ENCODE measurements around the gene NDFIP1. TPM values are rescaled to one million over a fixed set of nuclear protein-coding genes. Genes with fewer than 3 reads are reported as not detected.
A peak's percentile ranks its signal among the peaks of the same experiment; 100 is the strongest.

Gene NDFIP1
- total and polyA plus RNA-seq, 2 of the 8 experiments (the other 6 are each of a cell fraction or from before 2014, with no cell fraction given), result 8.8 to 27.1 TPM

DNA sequence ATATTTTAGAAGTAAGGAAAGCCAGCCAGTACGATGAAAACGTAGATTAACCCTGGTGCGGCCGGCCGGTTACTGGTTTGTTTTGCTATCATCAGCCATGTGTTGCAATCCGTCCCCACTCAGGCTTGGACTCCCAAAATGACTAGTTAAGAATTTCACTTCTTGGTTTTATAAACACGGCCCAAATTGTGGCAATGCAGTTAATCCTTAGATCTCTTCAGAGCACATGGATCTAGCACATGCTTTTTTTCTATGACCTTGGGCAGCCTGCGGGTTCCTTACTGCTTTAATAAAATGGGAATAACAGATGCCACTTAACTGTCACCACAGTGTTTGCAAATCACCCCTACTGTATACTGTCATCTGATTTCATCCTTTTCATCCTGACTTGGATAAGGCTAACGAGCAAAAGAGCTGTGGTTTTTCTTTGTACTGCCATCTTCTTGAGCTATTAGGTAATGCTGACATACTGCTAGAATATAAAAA, 1.5 kb downstream of the NDFIP1 start:
- Histone ChIP-seq H2BK20ac (ENCODE audit: low read length) (no peak overlapping the region), H3K27ac (ENCODE audit: low read depth, low read length) (no peak overlapping the region), H3K4me3 (ENCODE audit: extremely low read depth in 1 of 4, insufficient read depth in 2 of 4, low read depth in 3 of 4, low read length in 4 of 4) (peak overlapping the region; percentile 68 to 76 (median 72); a peak in 7 of 8 replicates), H4K8ac (ENCODE audit: extremely low read depth, insufficient read depth, low read length) (no peak overlapping the region), H3K23me2 (ENCODE audit: low read depth, low read length) (peaks cover 7% of the 10 kb centered on the region), H2AFZ (ENCODE audit: low read length) (no peak overlapping the region), H3K9me3 (ENCODE audit: insufficient read depth in 2 of 2, low read depth in 1 of 2, low read length in 1 of 2) (no peaks in the 10 kb centered on the region), H3K36me3 (ENCODE audit: control insufficient read depth in 2 of 4, insufficient read depth in 4 of 4, low read length in 3 of 4) (no peaks in the 10 kb centered on the region), H2BK12ac (ENCODE audit: low read depth, low read length) (no peak overlapping the region), H2BK15ac (ENCODE audit: low read length) (no peak overlapping the region), H4K5ac (ENCODE audit: insufficient read length, low read depth, low read length) (no peak overlapping the region), H4K91ac (replicated peaks; ENCODE audit: insufficient read length, low read length) (no peak overlapping the region), H3K9ac (replicated peaks in 1 of 4; ENCODE audit: extremely low read depth in 1 of 4, low read depth in 3 of 4, low read length in 3 of 4) (peak overlapping the region in 2 of 4 experiments; percentile 48 to 96; a peak in 3 of 7 replicates), H3K4me2 (ENCODE audit: insufficient read depth in 1 of 2, low read depth in 2 of 2, low read length in 2 of 2) (peak overlapping the region; percentile 86 to 93), H3K14ac (ENCODE audit: insufficient read length) (no peak overlapping the region), H3K4ac (replicated peaks; ENCODE audit: insufficient read length, low read depth, low read length) (no peak overlapping the region), H2BK120ac (replicated peaks; ENCODE audit: low read depth, low read length) (no peak overlapping the region), H3K27me3 (replicated peaks in 1 of 4; ENCODE audit: control insufficient read depth in 3 of 4, extremely low read depth in 1 of 4, insufficient read depth in 3 of 4, low read length in 3 of 4) (peaks cover 0 to 5% (median 3%) of the 10 kb centered on the region in 4 experiments; a peak in 6 of 7 replicates), H3K18ac (ENCODE audit: extremely low read depth, low read length) (no peak overlapping the region), H3K23ac (ENCODE audit: insufficient read length) (no peak overlapping the region), H3K79me2 (ENCODE audit: control insufficient read depth in 1 of 2, insufficient read depth in 2 of 2, low read length in 2 of 2) (peaks cover 0 to 52% of the 10 kb centered on the region in 2 experiments; a peak in 3 of 4 replicates), H4K20me1 (replicated peaks in 1 of 2; ENCODE audit: control insufficient read depth in 1 of 2, insufficient read depth in 2 of 2, low read length in 2 of 2) (peaks cover 0 to 1% of the 10 kb centered on the region in 2 experiments), H2AK5ac (ENCODE audit: low read depth, low read length) (no peak overlapping the region), H2BK5ac (ENCODE audit: low read depth, low read length) (no peak overlapping the region), H3K56ac (replicated peaks; ENCODE audit: insufficient read length, low read depth, low read length) (no peak overlapping the region), H3K4me1 (replicated peaks in 1 of 4; ENCODE audit: control insufficient read depth in 3 of 4, insufficient read depth in 4 of 4, low read length in 3 of 4) (peaks cover 2 to 7% (median 5%) of the 10 kb centered on the region in 4 experiments), H3K79me1 (ENCODE audit: low read depth, low read length) (peaks cover 3% of the 10 kb centered on the region; the same call in 1 of the 2 replicates)
- 64% methylated on average over 9 of the region's 9 CpGs; no CpG with 5 or more reads in 1 of the 2 experiments for WGBS, 2 experiments (ENCODE audit: extremely low coverage in 1 of 2, insufficient coverage in 1 of 2, insufficient read length in 1 of 2, insufficient replicate concordance in 2 of 2, low coverage in 1 of 2, low lambda C conversion rate in 2 of 2, missing lambda C conversion rate in 1 of 2)
- FAIRE-seq (no peak), DNase-seq (ENCODE audit: low read depth in 1 of 2, low spot score in 2 of 2) (no peak)
- ChIA-PET CTCF (ENCODE audit: partially characterized antibody) (interaction anchor here (0.5 to 1.3 kb wide), 4 partner anchors 13 to 434 kb away, joined by 3 to 4 read pairs (median 3); no protein-coding TSS in a partner anchor), POLR2A (ENCODE audit: partially characterized antibody) (interaction anchor here (0.6 to 1.9 kb wide), 9 partner anchors 10 to 547 kb away, joined by 3 to 8 read pairs (median 3); partner anchors contain the start of gene GNPDA1)
- TF ChIP-seq CEBPB (IDR thresholded peaks at IDR 0.05; ENCODE audit: low read depth, low read length), result peak; percentile 57; the same call in 1 of the 2 replicates
- no peak for TF ChIP-seq SP2 (IDR thresholded peaks at IDR 0.05; ENCODE audit: low read length)
